ENCODE measurements around the gene PIK3CB. TPM values are rescaled to one million over a fixed set of nuclear protein-coding genes. Genes with fewer than 3 reads are reported as not detected.

PIK3CB gene
- polyA plus RNA-seq, 1 donor from 2014 or later = 11.5 TPM

DNA sequence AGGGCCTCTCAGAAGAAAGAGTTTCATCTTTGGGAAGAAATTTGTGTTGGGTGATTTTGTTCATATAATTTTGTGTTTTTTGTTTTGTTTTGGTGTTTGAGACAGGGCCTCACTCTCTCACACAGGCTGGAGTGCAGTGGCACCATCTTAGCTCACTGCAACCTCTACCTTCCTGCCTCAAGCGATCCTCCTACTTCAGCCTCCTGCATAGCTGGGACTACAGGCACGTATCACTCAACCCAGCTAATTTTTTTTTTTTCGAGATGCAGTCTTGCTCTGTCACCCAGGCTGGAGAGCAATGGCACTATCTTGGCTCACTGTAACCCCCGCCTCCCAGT is 29.0 kb upstream of the PIK3CB start:
- Histone ChIP-seq H3K27me3 (ENCODE audit: insufficient read depth, low read depth, low read length) (no peaks in the 10 kb centered on the region), H3K4me2 (ENCODE audit: low read length) (no peak overlapping the region), H3K4me3 (ENCODE audit: low read length) (no peak overlapping the region), H3K79me2 (replicated peaks; ENCODE audit: insufficient read depth, low read length) (no peaks in the 10 kb centered on the region), H3K9me3 (ENCODE audit: low read length) (no peaks in the 10 kb centered on the region), H3K9ac (ENCODE audit: low read length) (no peak overlapping the region), H3K9me2 (ENCODE audit: insufficient read depth, low read length) (no peaks in the 10 kb centered on the region), H4K20me1 (ENCODE audit: insufficient read depth) (no peaks in the 10 kb centered on the region), H2AFZ (ENCODE audit: low read depth, low read length) (no peak overlapping the region), H3F3A (ENCODE audit: insufficient read depth, low read length, poor library complexity, severe bottlenecking) (no peaks in the 10 kb centered on the region), H3K36me3 (ENCODE audit: insufficient read depth, low read length) (no peaks in the 10 kb centered on the region), H3K27ac (ENCODE audit: low read length) (no peak overlapping the region)
- TF ChIP-seq POLR2AphosphoS5 (IDR thresholded peaks at IDR 0.05) = no peak
- TF ChIP-seq SMC3 (conservative IDR thresholded peaks at IDR 0.05; ENCODE audit: poor library complexity) = no peak
- no peak for TF ChIP-seq RAD21 (conservative IDR thresholded peaks at IDR 0.05)

DNA sequence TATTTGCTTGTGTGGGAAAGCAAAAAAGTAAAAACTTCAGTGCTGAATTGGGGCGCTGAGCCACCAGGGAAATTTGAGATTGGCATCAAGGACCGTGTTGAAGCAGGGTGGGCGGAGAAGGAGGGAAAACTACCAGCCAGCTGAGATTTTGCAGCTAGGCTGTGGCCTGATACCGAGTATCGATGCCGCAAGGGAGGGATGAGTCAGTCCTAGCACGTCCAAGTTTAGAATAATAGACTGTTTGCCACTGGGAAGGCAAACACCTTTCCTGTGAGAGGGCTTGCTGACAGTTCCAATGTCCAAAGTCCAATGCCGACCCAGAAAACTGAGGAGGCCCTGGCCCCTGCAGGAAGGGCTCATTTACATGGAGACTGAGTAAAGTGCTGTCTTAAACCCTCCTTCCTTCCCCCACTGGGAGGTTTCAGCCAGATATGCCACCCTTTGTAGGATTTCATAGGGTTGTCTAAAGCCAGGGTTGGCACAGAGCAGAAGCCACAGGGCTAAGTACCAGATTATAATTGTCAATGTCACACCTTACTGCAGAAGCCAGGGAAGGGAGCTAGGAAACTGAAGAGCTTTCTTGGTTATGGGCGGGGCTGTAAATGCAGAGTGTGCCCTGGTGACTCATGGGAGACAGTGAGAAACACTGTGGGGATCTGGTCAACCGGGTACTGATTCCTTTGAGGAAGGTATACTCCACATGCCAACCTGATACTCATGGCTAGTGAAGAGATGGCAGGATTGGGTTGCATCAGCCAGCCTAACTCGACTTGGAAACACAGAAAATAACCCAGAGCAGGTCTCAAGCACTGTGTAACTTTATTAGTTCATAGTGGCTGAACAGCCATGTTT is 28.4 kb upstream of the PIK3CB start:
- Histone ChIP-seq H3K9me2 (ENCODE audit: insufficient read depth, low read length) (no peaks in the 10 kb centered on the region), H3K79me2 (replicated peaks; ENCODE audit: insufficient read depth, low read length) (no peaks in the 10 kb centered on the region), H3K27ac (ENCODE audit: low read length) (no peak overlapping the region), H3K4me2 (ENCODE audit: low read length) (no peak overlapping the region), H2AFZ (ENCODE audit: low read depth, low read length) (no peak overlapping the region), H3K36me3 (ENCODE audit: insufficient read depth, low read length) (no peaks in the 10 kb centered on the region), H3K9me3 (ENCODE audit: low read length) (no peaks in the 10 kb centered on the region), H3K9ac (ENCODE audit: low read length) (no peak overlapping the region), H4K20me1 (ENCODE audit: insufficient read depth) (no peaks in the 10 kb centered on the region), H3F3A (ENCODE audit: insufficient read depth, low read length, poor library complexity, severe bottlenecking) (no peaks in the 10 kb centered on the region), H3K4me3 (ENCODE audit: low read length) (no peak overlapping the region), H3K27me3 (ENCODE audit: insufficient read depth, low read depth, low read length) (no peaks in the 10 kb centered on the region)
- TF ChIP-seq SMC3 (conservative IDR thresholded peaks at IDR 0.05; ENCODE audit: poor library complexity) = no peak
- TF ChIP-seq, protein P1, sequence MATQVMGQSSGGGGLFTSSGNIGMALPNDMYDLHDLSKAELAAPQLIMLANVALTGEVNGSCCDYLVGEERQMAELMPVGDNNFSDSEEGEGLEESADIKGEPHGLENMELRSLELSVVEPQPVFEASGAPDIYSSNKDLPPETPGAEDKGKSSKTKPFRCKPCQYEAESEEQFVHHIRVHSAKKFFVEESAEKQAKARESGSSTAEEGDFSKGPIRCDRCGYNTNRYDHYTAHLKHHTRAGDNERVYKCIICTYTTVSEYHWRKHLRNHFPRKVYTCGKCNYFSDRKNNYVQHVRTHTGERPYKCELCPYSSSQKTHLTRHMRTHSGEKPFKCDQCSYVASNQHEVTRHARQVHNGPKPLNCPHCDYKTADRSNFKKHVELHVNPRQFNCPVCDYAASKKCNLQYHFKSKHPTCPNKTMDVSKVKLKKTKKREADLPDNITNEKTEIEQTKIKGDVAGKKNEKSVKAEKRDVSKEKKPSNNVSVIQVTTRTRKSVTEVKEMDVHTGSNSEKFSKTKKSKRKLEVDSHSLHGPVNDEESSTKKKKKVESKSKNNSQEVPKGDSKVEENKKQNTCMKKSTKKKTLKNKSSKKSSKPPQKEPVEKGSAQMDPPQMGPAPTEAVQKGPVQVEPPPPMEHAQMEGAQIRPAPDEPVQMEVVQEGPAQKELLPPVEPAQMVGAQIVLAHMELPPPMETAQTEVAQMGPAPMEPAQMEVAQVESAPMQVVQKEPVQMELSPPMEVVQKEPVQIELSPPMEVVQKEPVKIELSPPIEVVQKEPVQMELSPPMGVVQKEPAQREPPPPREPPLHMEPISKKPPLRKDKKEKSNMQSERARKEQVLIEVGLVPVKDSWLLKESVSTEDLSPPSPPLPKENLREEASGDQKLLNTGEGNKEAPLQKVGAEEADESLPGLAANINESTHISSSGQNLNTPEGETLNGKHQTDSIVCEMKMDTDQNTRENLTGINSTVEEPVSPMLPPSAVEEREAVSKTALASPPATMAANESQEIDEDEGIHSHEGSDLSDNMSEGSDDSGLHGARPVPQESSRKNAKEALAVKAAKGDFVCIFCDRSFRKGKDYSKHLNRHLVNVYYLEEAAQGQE (IDR thresholded peaks at IDR 0.05; ENCODE audit: borderline replicate concordance) = no peak
- TF ChIP-seq, protein P2, sequence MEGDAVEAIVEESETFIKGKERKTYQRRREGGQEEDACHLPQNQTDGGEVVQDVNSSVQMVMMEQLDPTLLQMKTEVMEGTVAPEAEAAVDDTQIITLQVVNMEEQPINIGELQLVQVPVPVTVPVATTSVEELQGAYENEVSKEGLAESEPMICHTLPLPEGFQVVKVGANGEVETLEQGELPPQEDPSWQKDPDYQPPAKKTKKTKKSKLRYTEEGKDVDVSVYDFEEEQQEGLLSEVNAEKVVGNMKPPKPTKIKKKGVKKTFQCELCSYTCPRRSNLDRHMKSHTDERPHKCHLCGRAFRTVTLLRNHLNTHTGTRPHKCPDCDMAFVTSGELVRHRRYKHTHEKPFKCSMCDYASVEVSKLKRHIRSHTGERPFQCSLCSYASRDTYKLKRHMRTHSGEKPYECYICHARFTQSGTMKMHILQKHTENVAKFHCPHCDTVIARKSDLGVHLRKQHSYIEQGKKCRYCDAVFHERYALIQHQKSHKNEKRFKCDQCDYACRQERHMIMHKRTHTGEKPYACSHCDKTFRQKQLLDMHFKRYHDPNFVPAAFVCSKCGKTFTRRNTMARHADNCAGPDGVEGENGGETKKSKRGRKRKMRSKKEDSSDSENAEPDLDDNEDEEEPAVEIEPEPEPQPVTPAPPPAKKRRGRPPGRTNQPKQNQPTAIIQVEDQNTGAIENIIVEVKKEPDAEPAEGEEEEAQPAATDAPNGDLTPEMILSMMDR (IDR thresholded peaks at IDR 0.05; ENCODE audit: poor library complexity, severe bottlenecking) = no peak

DNA sequence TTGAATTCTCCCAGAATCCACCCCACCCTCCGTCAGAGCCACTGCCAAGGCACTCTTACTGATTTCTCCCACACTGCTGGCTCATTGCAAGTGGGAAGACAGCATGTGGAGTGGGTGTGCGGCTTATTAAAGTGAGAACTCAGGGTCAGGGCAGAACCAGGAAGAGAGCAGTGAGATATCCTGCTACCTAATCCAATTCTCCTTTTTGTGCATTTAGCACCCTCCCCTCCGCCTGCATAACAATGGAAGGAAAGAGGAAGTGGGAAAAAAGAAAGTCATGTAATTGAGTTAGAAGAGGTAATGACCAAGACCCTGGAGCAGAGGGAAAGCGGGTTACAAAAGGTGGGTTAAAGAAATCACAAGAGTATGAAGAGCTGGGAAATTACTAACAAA is 27.8 kb upstream of the PIK3CB start:
- TF ChIP-seq POLR2AphosphoS5 (IDR thresholded peaks at IDR 0.05) = no peak
- no peak for TF ChIP-seq TAF1 (IDR thresholded peaks at IDR 0.05; ENCODE audit: low read depth)
- TF ChIP-seq MXI1 (conservative IDR thresholded peaks at IDR 0.05; ENCODE audit: poor library complexity, severe bottlenecking) = no peak
- no peak for TF ChIP-seq EZH2 (IDR thresholded peaks at IDR 0.05; ENCODE audit: borderline replicate concordance, insufficient read depth, low read length, poor library complexity, severe bottlenecking)
- TF ChIP-seq, protein P2 (IDR thresholded peaks at IDR 0.05; ENCODE audit: poor library complexity, severe bottlenecking) = no peak
- no peak for TF ChIP-seq RAD21 (conservative IDR thresholded peaks at IDR 0.05)
- TF ChIP-seq SMC3 (conservative IDR thresholded peaks at IDR 0.05; ENCODE audit: poor library complexity) = no peak
- TF ChIP-seq, protein P1 (IDR thresholded peaks at IDR 0.05; ENCODE audit: borderline replicate concordance) = no peak
- TF ChIP-seq EP300 (conservative IDR thresholded peaks at IDR 0.05; ENCODE audit: poor library complexity, severe bottlenecking) = no peak
- no peaks in the 10 kb centered on the region for H3K79me2 ChIP-seq (replicated peaks; ENCODE audit: insufficient read depth, low read length)
- no peaks in the 10 kb centered on the region for H3K27me3 ChIP-seq (ENCODE audit: insufficient read depth, low read depth, low read length)
- no peak overlapping the region for H2AFZ ChIP-seq (ENCODE audit: low read depth, low read length)
- H3K9me3 ChIP-seq (ENCODE audit: low read length) = no peaks in the 10 kb centered on the region
- no peaks in the 10 kb centered on the region for H3F3A ChIP-seq (ENCODE audit: insufficient read depth, low read length, poor library complexity, severe bottlenecking)
- no peaks in the 10 kb centered on the region for H4K20me1 ChIP-seq (ENCODE audit: insufficient read depth)
- no peak overlapping the region for H3K27ac ChIP-seq (ENCODE audit: low read length)
- H3K9me2 ChIP-seq (ENCODE audit: insufficient read depth, low read length) = no peaks in the 10 kb centered on the region
- no peak overlapping the region for H3K9ac ChIP-seq (ENCODE audit: low read length)
- H3K36me3 ChIP-seq (ENCODE audit: insufficient read depth, low read length) = no peaks in the 10 kb centered on the region
- no peak overlapping the region for H3K4me2 ChIP-seq (ENCODE audit: low read length)
- no peak overlapping the region for H3K4me3 ChIP-seq (ENCODE audit: low read length)
